ENCODE measurements around the gene AMZ2. TPM values are rescaled to one million over a fixed set of nuclear protein-coding genes. Genes with fewer than 3 reads are reported as not detected.

The AMZ2 gene
- total RNA-seq, 1 experiment from 2014 or later: 187 TPM

DNA sequence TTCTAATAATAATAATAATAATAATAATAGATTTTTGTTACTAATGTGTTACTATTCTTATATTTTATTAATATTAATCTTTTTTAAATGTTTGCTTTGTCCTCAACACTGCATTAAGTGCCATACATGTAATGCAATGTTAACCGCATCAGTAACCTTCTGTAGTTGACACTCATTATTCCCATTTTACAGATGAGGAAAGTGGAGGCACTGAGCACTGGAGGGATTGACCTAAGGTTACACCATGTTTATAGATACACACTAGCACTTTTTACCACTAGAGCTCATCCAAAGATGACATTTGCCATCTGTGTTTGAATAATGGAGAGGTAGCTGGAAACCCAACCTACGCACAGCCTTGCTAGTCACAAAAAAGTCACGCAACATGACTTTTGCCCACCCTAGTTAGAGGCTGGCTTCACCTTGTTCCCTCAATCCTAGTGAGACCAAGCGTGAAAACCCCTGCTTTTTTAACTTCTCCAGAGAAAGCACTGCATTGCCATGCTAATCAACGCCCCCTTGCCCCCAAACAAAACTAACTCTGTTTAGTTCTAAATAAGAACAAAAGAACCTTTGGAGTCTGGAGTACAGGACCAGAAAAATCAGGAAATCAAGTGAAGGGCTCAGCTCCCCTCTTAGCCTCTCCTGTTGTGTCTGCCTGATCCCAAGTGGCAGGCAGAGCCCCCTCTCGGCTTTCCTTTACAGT, 45.8 kb downstream of the AMZ2 start:
- Histone ChIP-seq H3K36me3 (no peaks in the 10 kb centered on the region), H3K27me3 (no peaks in the 10 kb centered on the region), H3K9me3 (no peaks in the 10 kb centered on the region), H3K4me3 (no peak overlapping the region)
- no peak for DNase-seq

DNA sequence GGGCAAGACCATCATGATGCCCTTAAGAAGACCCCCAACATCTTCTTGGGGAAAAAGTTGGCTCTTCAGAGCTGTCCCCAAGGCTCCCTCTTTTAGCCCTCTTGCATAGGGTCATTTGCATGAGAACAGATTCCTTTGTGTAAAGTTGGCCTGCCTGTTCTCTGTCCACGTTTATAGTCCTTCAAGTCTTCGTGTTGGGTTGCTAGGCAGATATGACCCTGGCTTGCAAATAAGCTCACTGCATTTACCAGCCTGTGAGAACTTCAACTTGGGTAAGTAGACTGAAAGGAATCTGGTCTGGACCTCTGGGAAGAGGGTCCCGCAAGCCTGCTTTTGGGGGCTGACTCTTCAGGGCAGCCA, 46.3 kb downstream of the AMZ2 start:
- Histone ChIP-seq H3K4me3 (no peak overlapping the region), H3K27me3 (no peaks in the 10 kb centered on the region), H3K9me3 (no peaks in the 10 kb centered on the region), H3K36me3 (no peaks in the 10 kb centered on the region)
- no peak for DNase-seq

DNA sequence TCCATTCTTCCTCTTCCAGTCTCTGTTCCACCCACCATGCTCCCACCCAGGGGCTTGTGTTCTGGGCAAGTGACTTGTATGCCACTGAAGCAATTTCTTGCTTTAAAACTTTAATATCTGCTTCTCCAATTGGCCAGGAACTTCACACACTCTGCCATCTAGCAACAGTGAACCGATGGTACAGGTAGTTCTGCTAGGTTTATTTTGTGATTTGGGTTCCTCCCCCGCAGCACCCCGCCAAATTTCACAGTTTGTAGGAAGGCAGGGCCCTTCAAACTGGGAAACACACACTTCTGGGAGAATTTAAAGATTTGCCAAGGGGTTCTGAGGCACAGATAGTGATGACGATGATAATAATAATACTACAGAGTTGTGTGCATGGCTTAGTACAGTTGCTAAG, 46.8 kb downstream of the AMZ2 start:
- no peaks in the 10 kb centered on the region for H3K9me3 ChIP-seq
- no peak overlapping the region for H3K4me3 ChIP-seq

DNA sequence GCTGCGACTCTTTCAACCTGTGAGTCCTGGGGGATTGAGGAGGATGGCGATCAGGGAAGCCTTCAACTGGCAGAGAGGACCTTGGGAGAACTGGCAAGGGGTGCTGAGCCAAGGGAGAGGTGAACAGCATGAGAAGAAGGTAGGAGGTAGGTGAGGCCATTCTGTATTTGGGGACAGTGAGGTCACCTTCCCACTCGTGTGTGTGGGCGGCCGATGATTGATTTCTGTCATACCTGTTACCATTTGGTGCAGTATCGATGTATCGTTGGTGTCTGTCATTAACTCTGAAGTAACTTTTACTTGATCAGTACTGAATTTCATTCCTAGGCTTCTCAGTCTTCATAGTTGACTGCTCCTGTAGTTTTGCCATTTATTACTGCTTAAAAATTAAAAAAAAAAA, 47.2 kb downstream of the AMZ2 start:
- no peak for DNase-seq
- Histone ChIP-seq H3K36me3 (no peaks in the 10 kb centered on the region), H3K4me3 (no peak overlapping the region), H3K9me3 (no peaks in the 10 kb centered on the region), H3K27me3 (no peaks in the 10 kb centered on the region)

More for the DNA sequence above, 46.8 kb downstream of the AMZ2 start:
- H3K27me3 ChIP-seq: no peaks in the 10 kb centered on the region
- no peaks in the 10 kb centered on the region for H3K36me3 ChIP-seq
- DNase-seq: no peak

DNA sequence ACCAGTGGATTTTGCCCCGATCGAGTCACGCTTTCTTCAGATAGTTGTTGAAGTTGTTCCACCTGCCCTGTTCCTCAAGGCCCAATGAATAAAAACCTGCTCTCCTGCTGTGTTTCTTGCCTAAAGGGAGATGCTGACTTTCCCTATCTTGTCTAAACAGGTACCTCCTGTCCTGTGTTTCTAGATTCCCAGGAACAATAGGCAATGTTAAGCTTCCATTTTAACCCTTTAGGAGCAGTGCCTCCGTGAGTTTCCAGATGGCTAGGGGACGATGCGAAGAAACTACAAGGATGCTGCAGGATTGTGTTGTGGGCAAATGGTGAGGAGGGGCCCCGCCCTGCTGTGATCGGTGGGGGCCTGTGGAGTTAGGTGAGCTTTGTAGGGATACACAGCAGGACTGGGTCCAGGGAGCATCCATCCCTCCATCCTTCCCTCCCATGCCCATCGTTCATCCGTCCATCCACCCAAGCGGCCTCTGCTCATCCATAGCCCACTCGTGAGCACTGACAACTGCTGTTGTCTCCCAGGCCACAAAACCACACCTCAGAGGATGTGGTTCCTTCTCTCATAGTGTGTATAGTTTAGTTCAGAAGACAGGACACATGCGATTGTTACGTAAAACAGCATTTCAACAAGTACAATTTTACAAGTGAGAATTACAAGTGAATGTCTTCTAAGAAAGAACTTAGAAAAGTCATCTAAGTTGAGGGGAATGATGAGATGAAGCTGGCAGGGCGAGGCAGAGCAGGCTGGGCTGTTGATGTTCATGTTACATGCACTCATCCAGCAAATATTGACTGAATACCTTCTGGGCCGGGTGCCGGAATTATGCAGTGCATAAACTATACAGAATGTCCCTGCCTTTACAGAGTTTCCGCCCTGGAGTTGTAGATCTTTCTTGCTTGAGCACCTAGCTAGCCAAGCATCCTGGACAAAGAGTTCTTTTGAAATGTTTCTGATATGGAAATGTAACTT, 48.7 kb downstream of the AMZ2 start:
- Histone ChIP-seq H3K27me3 (no peaks in the 10 kb centered on the region), H3K36me3 (no peaks in the 10 kb centered on the region), H3K4me3 (no peak overlapping the region), H3K9me3 (no peaks in the 10 kb centered on the region)
- peak; percentile 53 for DNase-seq

DNA sequence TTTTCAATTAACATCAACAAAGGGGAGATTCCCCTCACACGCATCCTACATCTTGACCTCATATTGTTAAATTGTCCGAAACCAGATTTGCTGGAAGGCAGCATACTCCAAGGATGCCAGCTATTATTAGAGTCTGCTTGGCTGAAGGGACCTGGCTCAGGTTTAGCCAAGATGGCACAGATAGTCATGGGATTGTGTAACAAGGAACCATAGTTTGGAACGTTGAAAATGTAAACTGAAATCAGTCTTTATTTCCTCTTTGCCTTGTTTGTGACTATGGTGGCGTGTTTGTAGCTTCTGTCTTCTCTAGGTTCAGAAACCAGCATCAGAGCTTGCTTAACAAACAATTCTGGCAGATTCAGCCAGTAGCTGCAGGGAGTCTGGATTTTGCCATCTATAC, 49.4 kb downstream of the AMZ2 start:
- DNase-seq: peak; percentile 23
- H3K9me3 ChIP-seq: no peaks in the 10 kb centered on the region
- H3K27me3 ChIP-seq: no peaks in the 10 kb centered on the region
- no peak overlapping the region for H3K4me3 ChIP-seq
- H3K36me3 ChIP-seq: no peaks in the 10 kb centered on the region

DNA sequence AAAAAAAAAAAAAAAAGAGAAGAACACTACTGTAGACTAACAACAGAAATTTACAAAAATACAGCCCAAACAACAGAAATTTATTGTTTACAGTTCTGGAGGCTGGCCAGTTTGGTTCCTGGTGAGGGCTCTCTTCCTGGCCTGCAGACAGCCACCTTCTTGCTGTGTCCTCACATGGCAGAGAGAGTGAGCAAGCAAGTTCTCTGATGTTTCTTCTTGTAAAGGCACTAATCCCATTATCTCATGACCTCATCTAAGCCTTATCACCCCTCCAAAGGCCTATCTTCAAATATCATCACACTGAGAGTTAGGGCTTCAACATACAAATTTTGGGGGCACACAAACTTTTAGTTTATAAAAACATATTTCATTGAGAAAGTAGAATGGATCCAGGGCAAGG, 50.8 kb downstream of the AMZ2 start:
- no peaks in the 10 kb centered on the region for H3K9me3 ChIP-seq
- H3K4me3 ChIP-seq: no peak overlapping the region
- H3K36me3 ChIP-seq: no peaks in the 10 kb centered on the region
- no peak for DNase-seq
- H3K27me3 ChIP-seq: no peaks in the 10 kb centered on the region

DNA sequence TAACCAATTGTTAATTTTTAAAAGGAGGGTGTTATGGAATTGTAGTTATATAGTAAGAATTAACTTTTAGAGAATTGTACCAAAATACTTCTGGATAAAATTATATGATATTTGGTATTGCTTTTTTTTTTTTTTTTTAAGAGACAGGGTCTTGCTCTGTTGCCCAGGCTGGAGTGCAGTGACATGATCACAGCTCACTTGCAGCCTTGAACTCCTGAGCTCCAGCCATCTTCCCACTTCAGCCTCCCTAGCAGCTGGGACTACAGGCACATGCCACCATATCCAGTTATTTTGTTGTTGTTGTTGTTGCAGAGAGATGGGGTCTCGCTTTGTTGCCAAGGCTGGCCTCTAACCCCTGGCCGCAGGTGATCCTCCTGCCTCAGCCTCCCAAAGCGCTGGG, 52.0 kb downstream of the AMZ2 start:
- no peaks in the 10 kb centered on the region for H3K27me3 ChIP-seq
- H3K4me3 ChIP-seq: no peak overlapping the region
- no peak for DNase-seq
- H3K9me3 ChIP-seq: no peaks in the 10 kb centered on the region
- no peaks in the 10 kb centered on the region for H3K36me3 ChIP-seq

DNA sequence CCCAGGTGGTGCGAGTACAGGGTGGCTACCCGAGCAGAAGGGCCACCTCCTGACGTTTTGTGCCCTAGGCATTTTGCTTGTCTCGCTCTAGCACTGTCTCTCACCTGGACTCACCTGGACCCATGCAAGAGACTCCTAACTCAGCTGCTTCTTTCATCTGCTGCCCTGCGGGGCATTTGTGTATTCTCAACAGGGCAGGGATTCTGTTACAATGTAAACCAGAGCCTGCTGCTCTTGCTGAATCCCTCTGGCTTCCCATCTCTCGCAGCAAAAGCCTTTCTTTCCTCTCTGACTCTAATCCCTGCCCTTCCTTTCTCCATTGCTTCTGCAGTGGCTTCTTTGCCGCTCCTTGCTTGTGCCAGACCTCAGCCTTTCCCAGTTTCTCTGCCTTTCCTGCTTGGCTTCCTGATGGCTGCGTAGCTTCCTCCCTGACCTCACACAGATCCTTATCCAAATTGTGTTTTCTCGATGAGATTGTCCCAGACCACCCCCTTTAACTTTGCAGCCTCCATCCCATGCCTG, 53.7 kb downstream of the AMZ2 start:
- H3K4me3 ChIP-seq: no peak overlapping the region
- no peak for DNase-seq
- H3K9me3 ChIP-seq: no peaks in the 10 kb centered on the region
- H3K36me3 ChIP-seq: no peaks in the 10 kb centered on the region
- no peaks in the 10 kb centered on the region for H3K27me3 ChIP-seq

DNA sequence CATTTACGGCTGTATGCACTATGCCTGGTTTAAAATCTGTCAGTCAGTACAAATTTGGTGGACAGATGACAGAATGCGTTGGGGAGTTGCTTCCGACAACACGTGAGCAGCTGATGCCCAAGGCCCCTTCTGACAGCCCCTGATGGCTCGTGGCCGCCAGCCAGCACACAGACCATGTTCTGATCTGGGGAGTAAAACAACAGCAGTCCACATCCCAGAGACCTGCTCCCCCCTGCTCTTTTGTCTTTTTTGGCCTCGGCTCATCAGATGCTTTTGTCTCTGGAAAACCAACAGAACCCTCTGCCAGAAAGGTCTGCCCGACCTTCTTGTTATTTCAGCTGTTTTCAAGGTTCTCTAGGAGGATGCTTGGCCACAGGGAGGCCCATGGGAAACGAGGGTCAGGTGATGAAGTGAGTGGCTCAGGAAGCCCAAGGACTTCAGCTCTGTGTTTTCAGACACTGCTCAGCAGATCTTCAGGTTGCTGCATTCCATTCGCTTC, 54.3 kb downstream of the AMZ2 start:
- no peak for DNase-seq

DNA sequence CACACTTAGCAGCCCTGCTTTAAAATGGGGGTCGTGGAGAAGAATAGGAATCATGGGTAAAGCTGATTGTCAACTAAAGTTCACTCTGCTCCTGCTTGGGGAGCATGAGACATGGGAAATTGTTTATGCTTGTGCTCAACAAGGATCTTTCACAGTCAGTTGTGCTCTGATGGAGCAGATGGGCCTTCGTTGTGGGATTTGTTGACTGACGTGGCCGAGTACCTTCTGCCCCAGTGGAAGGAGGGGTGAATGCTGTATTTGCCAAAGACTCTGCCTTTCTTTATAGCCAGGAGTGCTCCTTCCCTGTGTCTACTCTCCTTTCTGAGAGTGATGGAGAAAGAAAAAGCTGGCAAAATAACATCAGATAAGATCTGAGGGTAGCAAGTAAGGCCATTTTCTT, 54.8 kb downstream of the AMZ2 start:
- H3K9me3 ChIP-seq: no peaks in the 10 kb centered on the region
- no peak overlapping the region for H3K4me3 ChIP-seq
- H3K27me3 ChIP-seq: no peaks in the 10 kb centered on the region
- no peak for DNase-seq
- no peaks in the 10 kb centered on the region for H3K36me3 ChIP-seq

More for the DNA sequence above, 54.3 kb downstream of the AMZ2 start:
- no peaks in the 10 kb centered on the region for H3K9me3 ChIP-seq
- no peaks in the 10 kb centered on the region for H3K27me3 ChIP-seq
- no peak overlapping the region for H3K4me3 ChIP-seq
- no peaks in the 10 kb centered on the region for H3K36me3 ChIP-seq

DNA sequence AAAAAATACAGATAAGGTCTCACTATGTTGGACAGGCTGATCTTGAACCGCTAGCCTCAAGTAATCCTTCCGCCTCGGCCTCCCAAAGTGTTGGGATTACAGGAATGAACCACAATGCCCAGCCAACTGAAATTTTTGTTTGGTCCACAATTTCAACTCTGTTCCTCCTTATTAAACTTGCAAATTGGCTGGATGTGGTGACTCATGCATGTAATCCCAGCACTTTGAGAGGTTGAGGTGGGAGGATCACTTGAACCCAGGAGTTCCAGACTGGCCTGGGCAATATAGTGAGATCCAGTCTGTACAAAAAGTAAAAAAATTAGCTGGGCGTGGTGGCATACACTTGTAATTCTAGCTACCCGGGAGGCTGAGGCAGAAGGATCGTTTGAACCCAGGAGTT, 56.9 kb downstream of the AMZ2 start:
- H3K9me3 ChIP-seq: no peaks in the 10 kb centered on the region
- DNase-seq: no peak
- H3K36me3 ChIP-seq: no peaks in the 10 kb centered on the region
- H3K27me3 ChIP-seq: no peaks in the 10 kb centered on the region
- no peak overlapping the region for H3K4me3 ChIP-seq

DNA sequence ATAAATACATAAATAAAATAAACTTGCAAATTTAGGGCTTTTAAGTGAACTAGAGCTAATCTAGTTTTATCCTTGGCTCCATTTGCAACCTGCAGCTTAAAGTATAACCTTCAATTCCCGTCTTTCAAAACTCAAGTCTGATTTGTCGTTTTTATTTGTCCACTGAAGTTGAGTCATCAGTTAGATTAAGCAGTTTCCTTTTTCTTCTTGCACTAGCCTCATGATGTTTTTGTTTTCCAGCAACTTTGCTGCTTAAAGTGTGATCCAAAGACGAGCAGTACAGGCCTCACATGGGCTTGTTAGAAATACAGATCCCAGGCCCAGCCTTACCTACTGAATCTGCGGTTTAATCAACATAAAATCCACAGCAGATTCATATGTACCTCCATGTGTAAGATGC, 57.3 kb downstream of the AMZ2 start:
- no peak for DNase-seq
- Histone ChIP-seq H3K4me3 (no peak overlapping the region), H3K27me3 (no peaks in the 10 kb centered on the region), H3K9me3 (no peaks in the 10 kb centered on the region), H3K36me3 (no peaks in the 10 kb centered on the region; the same call in 1 of the 2 replicates)

Other genes with a start within 250 kb of the AMZ2 start
- gene KPNA2, start 212.3 kb upstream of the AMZ2 start, total RNA-seq (2014; rRNA removed; shearing (Covaris generic); ENCODE audit: low replicate concordance): 187 and 211 TPM in 2 replicates
- gene SLC16A6, start 43.1 kb downstream of the AMZ2 start, total RNA-seq (2014; rRNA removed; shearing (Covaris generic); ENCODE audit: low replicate concordance): 0.79 and 1.9 TPM in 2 replicates
- 2.3 and 3.0 TPM in 2 replicates for gene ARSG, start 43.5 kb downstream of the AMZ2 start, total RNA-seq (2014; rRNA removed; shearing (Covaris generic); ENCODE audit: low replicate concordance)
- gene WIPI1, start 209.5 kb downstream of the AMZ2 start, total RNA-seq (2014; rRNA removed; shearing (Covaris generic); ENCODE audit: low replicate concordance): 10.4 and 29.6 TPM in 2 replicates

Measured in MG63 (cell line).